Fibroblast of skin of scalp (primary cell): ENCODE measurements around the gene MARCHF2.

Experiments used
- DNase-seq: peaks from one replicate; pipeline ENCODE4 v3.0.0-alpha.2; 2013

Gene MARCHF2

DNA sequence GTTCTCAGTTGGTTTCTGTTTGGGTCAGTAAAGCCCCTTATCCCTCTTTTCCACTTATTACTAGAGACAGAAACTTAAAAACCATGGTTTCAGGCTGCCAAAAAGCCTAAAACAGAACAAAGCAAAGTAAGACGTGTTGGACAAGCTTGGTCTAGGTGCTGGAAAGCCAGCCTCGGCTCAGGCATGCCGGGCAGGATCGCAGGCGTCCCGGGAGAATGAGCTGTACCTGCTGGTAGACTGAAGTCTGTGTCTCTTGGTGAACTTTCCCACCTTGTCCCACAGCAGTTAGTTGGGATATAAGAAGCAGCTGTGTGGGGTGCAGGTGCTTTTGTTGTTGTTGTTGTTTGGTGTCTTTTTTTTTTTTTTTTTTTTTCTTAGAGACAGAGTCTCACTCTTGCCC, 68.5 kb downstream of the MARCHF2 start:
- DNase-seq: no peak

DNA sequence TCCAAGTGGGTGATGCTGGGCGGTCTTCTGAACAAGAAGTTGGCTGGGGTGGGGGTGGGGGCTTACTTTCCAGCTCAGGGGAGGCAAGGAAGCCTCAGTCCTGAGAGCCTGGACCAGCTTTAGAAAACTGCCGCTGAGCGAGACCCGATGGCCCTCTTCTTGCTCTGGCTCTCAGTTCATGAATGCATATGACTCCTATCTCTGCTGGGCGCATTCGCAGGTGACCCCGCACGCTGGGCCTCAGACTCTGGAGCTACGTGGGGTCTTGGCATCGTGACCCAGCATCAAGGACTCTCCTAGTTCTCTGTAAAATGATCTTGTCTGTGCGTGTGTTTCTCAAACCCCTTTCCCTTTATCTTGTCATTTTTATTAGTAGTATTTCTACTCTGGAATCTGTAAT, 69.6 kb downstream of the MARCHF2 start:
- DNase-seq: no peak

DNA sequence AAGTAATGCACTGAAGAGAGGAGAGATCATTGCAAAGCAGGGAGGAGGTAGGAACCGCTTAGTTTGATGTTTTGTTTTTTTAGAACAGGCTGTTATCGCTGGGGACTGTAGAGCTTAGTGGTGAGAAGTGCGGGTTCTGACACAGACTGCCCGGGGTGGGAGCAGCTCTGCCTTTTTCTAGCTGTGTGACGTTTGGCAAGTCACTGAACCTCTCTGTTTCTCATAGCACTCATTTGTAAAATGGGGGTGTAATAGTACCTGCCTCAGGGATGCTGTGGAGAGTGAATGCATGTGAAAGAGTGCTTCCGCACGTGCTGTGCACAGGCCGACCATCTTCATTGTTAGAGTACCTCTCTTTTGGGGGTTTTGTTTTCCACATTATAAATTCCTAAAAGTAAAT, 70.1 kb downstream of the MARCHF2 start:
- no peak for DNase-seq

DNA sequence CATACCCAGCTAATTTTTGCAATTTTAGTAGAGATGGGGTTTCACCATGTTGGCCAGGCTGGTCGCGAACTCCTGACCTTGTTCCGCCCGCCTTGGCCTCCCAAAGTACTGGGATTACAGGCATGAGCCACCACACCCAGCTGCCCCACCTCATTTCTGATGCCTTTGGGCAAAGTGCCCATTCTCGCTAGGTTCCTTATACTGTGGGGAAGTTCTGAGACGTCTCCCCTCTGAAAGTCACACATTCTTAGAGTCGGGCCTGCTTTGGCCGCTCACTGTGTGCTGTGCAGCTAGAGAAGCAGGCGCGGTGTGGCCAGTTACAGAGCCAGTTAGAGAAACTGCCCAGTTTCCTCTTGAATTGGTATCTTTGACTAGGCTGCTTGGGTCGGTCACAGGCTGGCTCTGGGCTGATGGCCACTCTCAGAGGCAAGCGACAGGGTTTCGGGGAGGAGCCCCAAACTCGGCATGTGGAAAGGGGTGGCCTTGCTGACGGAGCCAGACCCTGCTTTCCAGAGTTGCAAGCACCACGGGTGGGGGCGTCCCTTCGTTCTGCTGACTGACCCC, 71.3 kb downstream of the MARCHF2 start:
- DNase-seq: no peak

DNA sequence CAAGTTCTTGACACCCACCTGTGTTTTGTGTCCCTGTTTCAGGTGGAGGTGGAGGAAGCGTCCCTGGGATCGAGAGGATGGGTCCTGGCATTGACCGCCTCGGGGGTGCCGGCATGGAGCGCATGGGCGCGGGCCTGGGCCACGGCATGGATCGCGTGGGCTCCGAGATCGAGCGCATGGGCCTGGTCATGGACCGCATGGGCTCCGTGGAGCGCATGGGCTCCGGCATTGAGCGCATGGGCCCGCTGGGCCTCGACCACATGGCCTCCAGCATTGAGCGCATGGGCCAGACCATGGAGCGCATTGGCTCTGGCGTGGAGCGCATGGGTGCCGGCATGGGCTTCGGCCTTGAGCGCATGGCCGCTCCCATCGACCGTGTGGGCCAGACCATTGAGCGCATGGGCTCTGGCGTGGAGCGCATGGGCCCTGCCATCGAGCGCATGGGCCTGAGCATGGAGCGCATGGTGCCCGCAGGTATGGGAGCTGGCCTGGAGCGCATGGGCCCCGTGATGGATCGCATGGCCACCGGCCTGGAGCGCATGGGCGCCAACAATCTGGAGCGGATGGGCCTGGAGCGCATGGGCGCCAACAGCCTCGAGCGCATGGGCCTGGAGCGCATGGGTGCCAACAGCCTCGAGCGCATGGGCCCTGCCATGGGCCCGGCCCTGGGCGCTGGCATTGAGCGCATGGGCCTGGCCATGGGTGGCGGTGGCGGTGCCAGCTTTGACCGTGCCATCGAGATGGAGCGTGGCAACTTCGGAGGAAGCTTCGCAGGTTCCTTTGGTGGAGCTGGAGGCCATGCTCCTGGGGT, 72.7 kb downstream of the MARCHF2 start:
- no peak for DNase-seq

DNA sequence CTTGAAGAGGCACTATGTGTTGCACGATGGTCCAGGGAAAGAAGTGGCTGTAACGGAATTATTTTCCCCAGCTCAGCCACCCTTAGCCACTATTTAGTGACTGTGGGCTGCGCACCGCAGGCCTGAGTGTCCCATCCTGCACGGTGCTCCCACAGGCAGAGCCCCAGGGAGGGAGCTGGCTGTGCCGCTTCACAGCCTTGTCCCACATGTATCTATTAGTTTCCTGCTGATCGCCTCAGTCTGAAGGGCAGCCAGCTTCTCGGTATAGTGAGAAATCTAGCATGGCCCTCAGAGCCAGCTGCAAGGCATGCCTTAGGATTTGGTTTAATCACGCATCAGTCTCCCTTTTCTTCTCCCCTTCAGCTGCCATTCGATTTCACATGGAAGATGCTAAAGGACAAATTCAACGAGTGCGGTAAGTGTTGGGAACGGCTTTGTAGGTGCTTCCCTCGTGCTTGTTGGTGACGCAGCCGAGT, 73.6 kb downstream of the MARCHF2 start:
- DNase-seq: no peak

DNA sequence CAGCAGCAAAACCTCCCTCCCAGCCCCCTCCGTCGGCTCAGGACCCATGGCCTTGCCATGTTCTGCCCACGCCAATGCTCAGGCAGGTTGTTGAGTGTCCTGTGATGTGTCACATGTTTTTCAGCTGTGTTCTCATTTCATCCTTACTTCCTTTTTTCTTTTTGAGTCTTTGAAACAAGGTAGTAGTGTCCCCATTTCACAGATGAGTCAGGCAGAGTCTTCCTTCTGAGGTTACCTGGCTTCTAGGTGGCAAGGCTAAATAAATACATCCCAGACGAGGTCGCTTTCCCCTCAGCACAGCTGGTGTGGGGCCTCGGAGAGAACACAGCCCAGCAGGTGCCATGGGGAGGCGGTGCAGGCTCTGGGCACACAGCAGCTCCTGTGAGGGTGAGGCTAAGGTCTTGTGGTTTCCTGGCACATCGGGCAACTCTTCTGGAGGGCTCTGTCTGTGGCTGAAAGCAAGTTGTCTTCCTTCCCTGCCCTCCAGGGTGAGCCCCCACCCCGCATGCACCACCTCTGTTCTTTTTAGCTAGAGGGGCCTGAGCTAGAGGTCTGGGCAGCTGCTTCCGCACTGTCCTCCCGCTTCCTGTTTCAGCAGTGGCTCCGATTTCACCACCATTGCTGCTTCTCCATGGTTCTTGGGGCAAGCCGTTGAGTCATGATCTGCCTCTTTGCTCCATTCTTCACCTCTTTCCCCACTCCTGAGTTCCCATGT, 74.2 kb downstream of the MARCHF2 start:
- no peak for DNase-seq

DNA sequence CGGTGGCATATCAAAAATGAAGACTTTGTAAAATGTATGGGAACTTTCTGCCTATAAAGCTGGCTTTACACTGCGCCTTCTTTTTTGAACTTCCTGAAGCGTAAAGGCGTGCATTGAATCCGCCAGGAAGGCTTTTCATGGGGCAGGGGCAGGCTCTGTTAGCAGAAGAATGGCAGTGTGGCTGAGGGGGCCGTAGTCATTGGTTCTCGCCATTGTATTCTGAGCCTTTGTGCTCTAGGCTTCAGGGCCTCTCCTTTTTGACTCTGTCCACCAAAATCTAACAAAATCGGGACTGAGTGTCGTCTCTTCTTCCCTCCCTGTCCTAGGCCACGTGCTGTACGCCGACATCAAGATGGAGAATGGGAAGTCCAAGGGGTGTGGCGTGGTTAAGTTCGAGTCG, 75.3 kb downstream of the MARCHF2 start:
- DNase-seq: no peak
